ENCODE data around the gene NUP205.

The NUP205 gene

DNA sequence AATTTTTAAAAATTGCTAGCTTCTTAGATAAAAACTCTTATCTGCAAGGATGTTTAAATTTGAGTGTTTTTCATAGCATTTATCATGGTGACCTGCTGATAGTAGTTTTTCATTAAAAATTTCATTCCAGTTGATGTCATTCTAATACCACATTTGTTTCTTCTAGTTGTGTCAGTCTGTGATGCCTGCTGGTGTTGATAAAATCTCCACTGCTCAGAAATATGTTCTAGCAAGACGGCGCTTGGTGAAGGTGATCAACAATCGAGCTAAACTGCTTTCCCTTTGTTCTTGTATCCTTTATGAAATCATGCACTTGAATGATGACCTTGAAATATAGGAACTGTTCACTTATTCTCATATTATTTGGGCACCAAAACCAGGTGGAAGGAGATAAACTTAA lies 87.0 kb downstream of the NUP205 start:
- DNase-seq, result no peak
- no peaks in the 10 kb centered on the region for H3K4me1 ChIP-seq (ENCODE audit: insufficient read depth, low read length)
- H3K36me3 ChIP-seq (ENCODE audit: insufficient read depth, low read length), result peaks cover 96% of the 10 kb centered on the region
- H3K27me3 ChIP-seq (ENCODE audit: insufficient read depth, low read length, poor library complexity), result no peaks in the 10 kb centered on the region
- H3K4me3 ChIP-seq (ENCODE audit: low read depth in 1 of 2, low read length in 2 of 2), result no peak overlapping the region
- H3K79me2 ChIP-seq (ENCODE audit: insufficient read depth, low read length), result no peaks in the 10 kb centered on the region
- no peaks in the 10 kb centered on the region; the same call in 1 of the 2 replicates for H4K20me1 ChIP-seq (ENCODE audit: insufficient read depth, low read length)
- ATAC-seq (ENCODE audit: insufficient read depth, low read depth), result no peak
- no peak overlapping the region for H3K9ac ChIP-seq (ENCODE audit: low read depth, low read length)
- H3K4me2 ChIP-seq (ENCODE audit: insufficient read depth, low read length), result no peak overlapping the region
- no peaks in the 10 kb centered on the region for H3K9me3 ChIP-seq (ENCODE audit: insufficient read depth, low read length, severe bottlenecking)
- H3K27ac ChIP-seq (ENCODE audit: low read length), result no peak overlapping the region
- no peak for TF ChIP-seq EZH2 (IDR thresholded peaks at IDR 0.05; ENCODE audit: borderline replicate concordance, low read depth, low read length, severe bottlenecking)
- TF ChIP-seq, protein P1, sequence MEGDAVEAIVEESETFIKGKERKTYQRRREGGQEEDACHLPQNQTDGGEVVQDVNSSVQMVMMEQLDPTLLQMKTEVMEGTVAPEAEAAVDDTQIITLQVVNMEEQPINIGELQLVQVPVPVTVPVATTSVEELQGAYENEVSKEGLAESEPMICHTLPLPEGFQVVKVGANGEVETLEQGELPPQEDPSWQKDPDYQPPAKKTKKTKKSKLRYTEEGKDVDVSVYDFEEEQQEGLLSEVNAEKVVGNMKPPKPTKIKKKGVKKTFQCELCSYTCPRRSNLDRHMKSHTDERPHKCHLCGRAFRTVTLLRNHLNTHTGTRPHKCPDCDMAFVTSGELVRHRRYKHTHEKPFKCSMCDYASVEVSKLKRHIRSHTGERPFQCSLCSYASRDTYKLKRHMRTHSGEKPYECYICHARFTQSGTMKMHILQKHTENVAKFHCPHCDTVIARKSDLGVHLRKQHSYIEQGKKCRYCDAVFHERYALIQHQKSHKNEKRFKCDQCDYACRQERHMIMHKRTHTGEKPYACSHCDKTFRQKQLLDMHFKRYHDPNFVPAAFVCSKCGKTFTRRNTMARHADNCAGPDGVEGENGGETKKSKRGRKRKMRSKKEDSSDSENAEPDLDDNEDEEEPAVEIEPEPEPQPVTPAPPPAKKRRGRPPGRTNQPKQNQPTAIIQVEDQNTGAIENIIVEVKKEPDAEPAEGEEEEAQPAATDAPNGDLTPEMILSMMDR (IDR thresholded peaks at IDR 0.05; ENCODE audit: borderline replicate concordance, extremely low read depth, low read length, poor library complexity, severe bottlenecking), result no peak
- no peak overlapping the region for H2AFZ ChIP-seq (ENCODE audit: low read depth, low read length)

DNA sequence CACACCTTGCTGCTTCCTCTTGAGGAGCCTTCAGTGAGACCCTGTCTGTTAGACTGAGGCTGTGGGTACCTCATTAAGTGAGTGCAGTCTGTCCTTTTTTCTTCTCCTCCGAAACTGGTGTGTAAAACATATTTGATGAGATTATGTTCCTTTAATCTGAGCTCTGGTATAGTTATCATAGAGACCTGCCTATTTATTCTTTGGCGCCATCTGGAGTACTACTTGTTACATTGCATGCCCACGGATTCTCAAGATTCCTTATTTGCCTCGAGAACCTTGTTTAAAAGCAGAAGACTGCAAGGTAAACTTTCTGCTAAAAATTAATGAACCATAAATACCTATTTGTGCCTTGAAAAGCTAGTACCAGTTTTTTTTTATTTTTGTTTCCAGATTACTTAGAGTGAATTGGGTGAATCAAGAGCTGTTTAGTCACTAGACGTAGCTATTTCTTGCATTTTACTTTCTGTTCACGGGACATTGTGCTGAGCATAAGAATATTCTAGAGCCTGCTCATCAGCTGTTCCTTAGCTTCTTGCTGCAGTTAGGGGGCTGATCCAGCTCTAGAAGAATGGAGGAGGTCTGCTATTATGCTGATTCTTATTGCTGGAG lies 87.7 kb downstream of the NUP205 start:
- H3K9ac ChIP-seq (ENCODE audit: low read depth, low read length), result no peak overlapping the region
- no peak overlapping the region for H2AFZ ChIP-seq (ENCODE audit: low read depth, low read length)
- DNase-seq (peak; percentile 37), ATAC-seq (ENCODE audit: insufficient read depth, low read depth) (peak; percentile 82)
- H3K79me2 ChIP-seq (ENCODE audit: insufficient read depth, low read length), result no peaks in the 10 kb centered on the region
- no peaks in the 10 kb centered on the region; the same call in 1 of the 2 replicates for H4K20me1 ChIP-seq (ENCODE audit: insufficient read depth, low read length)
- H3K9me3 ChIP-seq (ENCODE audit: insufficient read depth, low read length, severe bottlenecking), result no peaks in the 10 kb centered on the region
- no peak overlapping the region for H3K4me3 ChIP-seq (ENCODE audit: low read depth in 1 of 2, low read length in 2 of 2)
- H3K36me3 ChIP-seq (ENCODE audit: insufficient read depth, low read length), result peaks cover 91% of the 10 kb centered on the region
- no peak overlapping the region for H3K27ac ChIP-seq (ENCODE audit: low read length)
- no peak for TF ChIP-seq EZH2 (IDR thresholded peaks at IDR 0.05; ENCODE audit: borderline replicate concordance, low read depth, low read length, severe bottlenecking)
- TF ChIP-seq, protein P1 (IDR thresholded peaks at IDR 0.05; ENCODE audit: borderline replicate concordance, extremely low read depth, low read length, poor library complexity, severe bottlenecking), result peak; percentile 78
- H3K27me3 ChIP-seq (ENCODE audit: insufficient read depth, low read length, poor library complexity), result no peaks in the 10 kb centered on the region
- no peaks in the 10 kb centered on the region for H3K4me1 ChIP-seq (ENCODE audit: insufficient read depth, low read length)
- H3K4me2 ChIP-seq (ENCODE audit: insufficient read depth, low read length), result no peak overlapping the region

DNA sequence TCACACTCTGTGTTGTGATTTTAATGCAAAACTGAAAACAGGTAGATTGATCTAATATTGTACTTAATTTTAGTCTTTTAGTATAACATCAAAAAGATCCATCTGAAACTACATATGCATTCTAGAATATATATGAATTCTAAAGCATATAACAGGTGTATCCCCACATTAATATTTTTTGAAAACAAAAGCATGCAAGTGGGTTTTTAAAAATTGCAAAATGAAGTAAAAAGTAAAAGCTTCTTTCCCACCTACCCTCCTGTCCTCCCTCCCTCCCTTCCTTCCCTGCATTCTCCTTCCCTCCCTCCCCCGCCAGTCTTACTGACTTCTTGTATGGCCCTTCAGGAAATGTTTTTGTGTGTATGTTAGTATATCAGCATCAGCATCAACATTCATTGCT lies 90.0 kb downstream of the NUP205 start:
- Histone ChIP-seq H3K79me2 (ENCODE audit: insufficient read depth, low read length) (no peaks in the 10 kb centered on the region), H3K9me3 (ENCODE audit: insufficient read depth, low read length, severe bottlenecking) (no peaks in the 10 kb centered on the region), H3K9ac (ENCODE audit: low read depth, low read length) (no peak overlapping the region), H4K20me1 (ENCODE audit: insufficient read depth, low read length) (no peaks in the 10 kb centered on the region; the same call in 1 of the 2 replicates), H3K27ac (ENCODE audit: low read length) (no peak overlapping the region), H3K4me3 (ENCODE audit: low read depth in 1 of 2, low read length in 2 of 2) (no peak overlapping the region), H3K4me1 (ENCODE audit: insufficient read depth, low read length) (no peaks in the 10 kb centered on the region), H3K27me3 (ENCODE audit: insufficient read depth, low read length, poor library complexity) (no peaks in the 10 kb centered on the region), H2AFZ (ENCODE audit: low read depth, low read length) (no peak overlapping the region), H3K4me2 (ENCODE audit: insufficient read depth, low read length) (no peak overlapping the region), H3K36me3 (ENCODE audit: insufficient read depth, low read length) (peaks cover 75% of the 10 kb centered on the region)
- DNase-seq, result no peak
- TF ChIP-seq, protein P1 (IDR thresholded peaks at IDR 0.05; ENCODE audit: borderline replicate concordance, extremely low read depth, low read length, poor library complexity, severe bottlenecking), result no peak
- TF ChIP-seq EZH2 (IDR thresholded peaks at IDR 0.05; ENCODE audit: borderline replicate concordance, low read depth, low read length, severe bottlenecking), result no peak
- ATAC-seq (ENCODE audit: insufficient read depth, low read depth), result no peak

All from DND-41 (cell line).